Liver (tissue), 9 donors: Measurements from ENCODE around the gene PIPOX. TPM values are rescaled to one million over a fixed set of nuclear protein-coding genes. Genes with fewer than 3 reads are reported as not detected.

Experiments used
- DNase-seq: peaks from one replicate; pipeline ENCODE4 v3.0.0-alpha.2; 2017; ENCODE audit warnings: low spot score
- H3K27ac ChIP-seq, 2 donors: one replicate each; pipeline ENCODE4 v1.7.0; 2013; ENCODE audit warnings: inconsistent platforms in 2 of 2, low read length in 2 of 2, control low read depth in 1 of 2, low read depth in 1 of 2, mild to moderate bottlenecking in 1 of 2
- H3K27me3 ChIP-seq, 4 donors: one replicate each; pipeline versions ENCODE4 v1.6.1 to v1.7.0; 2013; ENCODE audit warnings: low read length in 3 of 4, inconsistent platforms in 1 of 4, mild to moderate bottlenecking in 1 of 4, moderate library complexity in 1 of 4; ENCODE audit not compliant: control insufficient read depth in 4 of 4, insufficient read depth in 4 of 4
- H3K36me3 ChIP-seq, 4 donors: one replicate each; pipeline versions ENCODE4 v1.6.1 to v1.7.0; 2013; ENCODE audit warnings: low read length in 3 of 4, mild to moderate bottlenecking in 3 of 4, low read depth in 1 of 4, moderate library complexity in 1 of 4; ENCODE audit not compliant: control insufficient read depth in 4 of 4, insufficient read depth in 3 of 4
- H3K4me1 ChIP-seq, 4 donors: one replicate each; pipeline versions ENCODE4 v1.6.1 to v1.7.0; 2013; ENCODE audit warnings: low read length in 3 of 4, mild to moderate bottlenecking in 3 of 4, moderate library complexity in 1 of 4; ENCODE audit not compliant: control insufficient read depth in 4 of 4, insufficient read depth in 4 of 4
- H3K4me3 ChIP-seq, 3 donors: one replicate each; pipeline versions ENCODE4 v1.6.1 to v1.7.0; 2013; ENCODE audit warnings: low read length in 3 of 3, control low read depth in 1 of 3, low read depth in 1 of 3, mild to moderate bottlenecking in 1 of 3
- H3K9ac ChIP-seq, 2 donors: one replicate each; pipeline ENCODE4 v1.7.0; 2013; ENCODE audit warnings: low read length in 2 of 2, mild to moderate bottlenecking in 2 of 2, moderate library complexity in 2 of 2, control low read depth in 1 of 2, low read depth in 1 of 2
- H3K9me3 ChIP-seq, 4 donors: one replicate each; pipeline versions ENCODE4 v1.6.1 to v1.7.0; 2013; ENCODE audit warnings: low read length in 3 of 4; ENCODE audit not compliant: control insufficient read depth in 4 of 4
- CTCF ChIP-seq: fragments of 150-350 bp; IDR thresholded peaks from 2 replicates; pipeline ENCODE4 v1.5.1; 2017; ENCODE audit warnings: improper control_type of control experiment, low read depth, low read length; ENCODE audit not compliant: missing input control
- EGR1 ChIP-seq, 2 donors: IDR thresholded peaks; 2 replicates each; pipeline ENCODE4 v1.6.1; 2016 to 2018; ENCODE audit warnings: antibody characterized with exemption in 2 of 2, low read depth in 2 of 2
- FOXA1 ChIP-seq: IDR thresholded peaks from 2 replicates; pipeline ENCODE4 v1.6.1; 2016; ENCODE audit warnings: antibody characterized with exemption
- FOXA2 ChIP-seq: IDR thresholded peaks from 2 replicates; pipeline ENCODE4 v1.6.1; 2016; ENCODE audit warnings: antibody characterized with exemption
- GABPA ChIP-seq, 2 donors: IDR thresholded peaks in 1 of 2; conservative IDR thresholded peaks in 1 of 2; 2 replicates each; pipeline ENCODE4 v1.6.1; 2016; ENCODE audit warnings: antibody characterized with exemption in 2 of 2, mild to moderate bottlenecking in 1 of 2, moderate library complexity in 1 of 2
- HNF4A ChIP-seq, 2 donors: conservative IDR thresholded peaks; 2 replicates each; pipeline ENCODE4 v1.6.1; 2016; ENCODE audit warnings: antibody characterized with exemption in 2 of 2, mild to moderate bottlenecking in 2 of 2
- HNF4G ChIP-seq: IDR thresholded peaks from 2 replicates; pipeline ENCODE4 v1.6.1; 2016; ENCODE audit warnings: antibody characterized with exemption
- JUND ChIP-seq, 2 donors: IDR thresholded peaks; 2 replicates each; pipeline ENCODE4 v1.6.1; 2016; ENCODE audit warnings: antibody characterized with exemption in 2 of 2
- NR2F2 ChIP-seq: IDR thresholded peaks from 2 replicates; pipeline ENCODE4 v1.6.1; 2016; ENCODE audit warnings: antibody characterized with exemption
- RAD21 ChIP-seq, 2 donors: IDR thresholded peaks; 2 replicates each; pipeline ENCODE4 v1.6.1; 2016; ENCODE audit warnings: antibody characterized with exemption in 2 of 2, mild to moderate bottlenecking in 2 of 2
- REST ChIP-seq: IDR thresholded peaks from 2 replicates; pipeline ENCODE4 v1.6.1; 2016; ENCODE audit warnings: antibody characterized with exemption, mild to moderate bottlenecking
- WGBS: extraction: QIAGEN DNeasy Blood & Tissue Kit; methylation state at CpG from one replicate; pipeline ENCODE4 v1.1.7; 2013; 5-methylcytosine and 5-hydroxymethylcytosine counted together
- polyA plus RNA-seq, 2 donors: library from polyadenylated mRNA; stranded (reverse) in 1 of 2; unstranded in 1 of 2; fragments of 200-250 nt in 1 of 2; fragments of >200 nt in 1 of 2; fragmentation: Nextera tagmentation in 1 of 2; extraction: Ambion mirVana in 1 of 2; gene quantifications; one replicate each; pipeline versions ENCODE4 v1.2.1 to v1.2.3, GENCODE V29; 2013 to 2015
- total RNA-seq, 2 donors: library from RNA; depleted of rRNA; stranded (reverse); fragments of >200 nt; gene quantifications; one replicate each; pipeline ENCODE4 v1.2.3, GENCODE V29; 2014
- TF ChIP-seq, protein P1 (sequence below): IDR thresholded peaks from 2 replicates; pipeline ENCODE4 v1.6.1; 2016; ENCODE audit warnings: antibody characterized with exemption
- TF ChIP-seq, protein P2 (sequence below): IDR thresholded peaks from 2 replicates; pipeline ENCODE4 v1.6.1; 2016; ENCODE audit warnings: antibody characterized with exemption
- donor health status: healthy.
- donor health status: healthy.
- donor health status: healthy.
- donor health status: healthy.
- donor health status: healthy.

Gene PIPOX
- total and polyA plus RNA-seq, 4 donors = 19.3 to 227 (median 158) TPM

GRCh38 chr17:29100296-29100695 lies 57.4 kb downstream of the PIPOX start:
- peaks cover 27 to 90% (median 66%) of the 10 kb centered on the region in 4 donors for H3K36me3 ChIP-seq
- H3K4me1 ChIP-seq = no peaks in the 10 kb centered on the region
- no peak overlapping the region for H3K4me3 ChIP-seq
- H3K9me3 ChIP-seq = no peaks in the 10 kb centered on the region
- no peak for TF ChIP-seq CTCF
- no peak for TF ChIP-seq HNF4G
- no peak for TF ChIP-seq JUND (IDR thresholded peaks at IDR 0.05)
- no peak for TF ChIP-seq FOXA2
- no peak for TF ChIP-seq EGR1 (IDR thresholded peaks at IDR 0.05; ENCODE audit: low read depth in 2 of 2)
- TF ChIP-seq, protein P1, sequence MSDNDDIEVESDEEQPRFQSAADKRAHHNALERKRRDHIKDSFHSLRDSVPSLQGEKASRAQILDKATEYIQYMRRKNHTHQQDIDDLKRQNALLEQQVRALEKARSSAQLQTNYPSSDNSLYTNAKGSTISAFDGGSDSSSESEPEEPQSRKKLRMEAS = no peak
- no peak for TF ChIP-seq REST
- no peak for TF ChIP-seq RAD21 (IDR thresholded peaks at IDR 0.05)
- no peak for TF ChIP-seq NR2F2
- no peak for TF ChIP-seq FOXA1
- no peak for TF ChIP-seq HNF4A (conservative IDR thresholded peaks at IDR 0.05)
- TF ChIP-seq GABPA (IDR thresholded peaks at IDR 0.05 in 1 of 2, conservative IDR thresholded peaks at IDR 0.05 in 1 of 2) = no peak
- TF ChIP-seq, protein P2, sequence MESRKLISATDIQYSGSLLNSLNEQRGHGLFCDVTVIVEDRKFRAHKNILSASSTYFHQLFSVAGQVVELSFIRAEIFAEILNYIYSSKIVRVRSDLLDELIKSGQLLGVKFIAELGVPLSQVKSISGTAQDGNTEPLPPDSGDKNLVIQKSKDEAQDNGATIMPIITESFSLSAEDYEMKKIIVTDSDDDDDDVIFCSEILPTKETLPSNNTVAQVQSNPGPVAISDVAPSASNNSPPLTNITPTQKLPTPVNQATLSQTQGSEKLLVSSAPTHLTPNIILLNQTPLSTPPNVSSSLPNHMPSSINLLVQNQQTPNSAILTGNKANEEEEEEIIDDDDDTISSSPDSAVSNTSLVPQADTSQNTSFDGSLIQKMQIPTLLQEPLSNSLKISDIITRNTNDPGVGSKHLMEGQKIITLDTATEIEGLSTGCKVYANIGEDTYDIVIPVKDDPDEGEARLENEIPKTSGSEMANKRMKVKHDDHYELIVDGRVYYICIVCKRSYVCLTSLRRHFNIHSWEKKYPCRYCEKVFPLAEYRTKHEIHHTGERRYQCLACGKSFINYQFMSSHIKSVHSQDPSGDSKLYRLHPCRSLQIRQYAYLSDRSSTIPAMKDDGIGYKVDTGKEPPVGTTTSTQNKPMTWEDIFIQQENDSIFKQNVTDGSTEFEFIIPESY = no peak
- DNase-seq = no peak
- no peak overlapping the region for H3K9ac ChIP-seq
- no peak overlapping the region for H3K27ac ChIP-seq
- WGBS = 90% methylated on average over 8 of the region's 8 CpGs
- no peaks in the 10 kb centered on the region for H3K27me3 ChIP-seq

GRCh38 chr17:29102046-29102445 lies 59.1 kb downstream of the PIPOX start:
- no peaks in the 10 kb centered on the region for H3K27me3 ChIP-seq
- no peaks in the 10 kb centered on the region for H3K9me3 ChIP-seq
- no peak for TF ChIP-seq EGR1 (IDR thresholded peaks at IDR 0.05; ENCODE audit: low read depth in 2 of 2)
- peaks cover 28 to 87% (median 64%) of the 10 kb centered on the region in 4 donors for H3K36me3 ChIP-seq
- H3K9ac ChIP-seq = no peak overlapping the region
- WGBS = 90% methylated on average over 3 of the region's 3 CpGs
- DNase-seq = no peak
- H3K27ac ChIP-seq = no peak overlapping the region
- no peak overlapping the region for H3K4me3 ChIP-seq
- peaks cover 0 to 3% (median under 1%) of the 10 kb centered on the region in 4 donors for H3K4me1 ChIP-seq
